ENCODE measurements around the gene TRIM24.

Gene TRIM24

DNA sequence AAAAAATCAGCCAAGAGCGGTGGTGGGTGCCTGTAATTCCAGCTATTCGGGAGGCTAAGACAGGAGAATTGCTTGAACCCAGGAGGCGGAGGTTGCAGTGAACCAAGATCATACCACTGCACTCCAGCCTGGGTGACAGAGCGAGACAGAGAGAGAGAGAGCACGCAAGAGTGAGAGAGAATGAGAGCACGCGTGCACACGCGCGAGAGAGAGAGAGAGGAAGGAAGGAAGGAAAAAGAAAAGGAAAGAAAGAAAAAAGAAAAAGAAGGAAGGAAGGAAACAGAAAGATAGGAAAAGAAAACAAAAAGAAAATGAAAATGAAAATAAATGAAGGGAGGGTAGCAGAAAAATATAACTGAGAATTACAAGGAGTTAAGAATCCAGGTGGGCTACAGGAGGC is 158.4 kb downstream of the TRIM24 start:
- Histone ChIP-seq H3K4me3 (ENCODE audit: low read length) (no peak overlapping the region), H3K36me3 (ENCODE audit: control insufficient read depth, low read depth, low read length) (no peaks in the 10 kb centered on the region), H3K9me3 (ENCODE audit: control insufficient read depth, low read depth, low read length) (no peaks in the 10 kb centered on the region), H3K9ac (ENCODE audit: low read length) (no peak overlapping the region), H3K27me3 (ENCODE audit: control insufficient read depth, insufficient read depth, low read length) (no peaks in the 10 kb centered on the region), H3K27ac (ENCODE audit: low read length) (no peak overlapping the region), H3K4me1 (ENCODE audit: control insufficient read depth, low read depth, low read length) (no peaks in the 10 kb centered on the region)

DNA sequence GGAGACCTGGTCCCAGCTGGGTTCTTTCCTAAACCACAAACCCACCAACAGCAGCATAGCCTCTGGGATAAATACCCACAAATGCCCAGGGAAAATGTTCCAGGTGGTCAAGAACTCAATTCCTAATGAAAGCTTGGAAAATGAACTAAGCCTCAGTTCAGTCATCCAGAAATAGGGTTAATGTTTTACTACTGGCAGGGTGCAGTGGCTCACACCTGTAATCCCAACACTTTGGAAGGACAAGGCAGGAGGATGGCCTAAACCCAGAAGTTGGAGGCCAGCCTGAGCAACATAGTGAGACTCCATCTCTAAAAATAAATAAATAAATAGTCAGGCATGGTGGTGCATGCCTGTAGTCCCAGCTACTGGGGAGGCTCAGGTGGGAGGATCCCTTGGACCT is 158.9 kb downstream of the TRIM24 start:
- no peaks in the 10 kb centered on the region for H3K27me3 ChIP-seq (ENCODE audit: control insufficient read depth, insufficient read depth, low read length)
- no peaks in the 10 kb centered on the region for H3K36me3 ChIP-seq (ENCODE audit: control insufficient read depth, low read depth, low read length)
- no peak overlapping the region for H3K4me3 ChIP-seq (ENCODE audit: low read length)
- H3K4me1 ChIP-seq (ENCODE audit: control insufficient read depth, low read depth, low read length): no peaks in the 10 kb centered on the region
- H3K9me3 ChIP-seq (ENCODE audit: control insufficient read depth, low read depth, low read length): no peaks in the 10 kb centered on the region
- H3K9ac ChIP-seq (ENCODE audit: low read length): no peak overlapping the region
- no peak overlapping the region for H3K27ac ChIP-seq (ENCODE audit: low read length)

DNA sequence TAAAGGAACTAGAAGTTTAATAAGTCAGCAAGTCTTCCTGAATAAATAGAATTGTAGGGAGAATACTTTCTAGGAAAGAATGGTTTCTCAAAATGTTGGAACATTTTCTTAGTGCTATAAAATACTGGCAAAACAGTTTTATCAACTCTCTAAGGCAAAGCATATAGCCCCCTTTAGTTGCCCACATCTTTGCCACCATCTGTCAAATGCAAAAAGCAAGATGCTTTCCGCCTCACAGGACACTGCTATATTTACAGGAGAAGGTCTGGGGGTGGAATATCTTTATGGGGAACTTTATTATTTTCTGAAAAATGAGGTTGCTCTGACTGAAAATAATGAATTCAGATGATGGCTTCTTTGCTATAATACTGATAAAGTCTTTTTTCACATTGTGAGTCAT is 162.8 kb downstream of the TRIM24 start:
- Histone ChIP-seq H3K9me3 (ENCODE audit: control insufficient read depth, low read depth, low read length) (no peaks in the 10 kb centered on the region), H3K27me3 (ENCODE audit: control insufficient read depth, insufficient read depth, low read length) (no peaks in the 10 kb centered on the region), H3K4me3 (ENCODE audit: low read length) (no peak overlapping the region), H3K9ac (ENCODE audit: low read length) (no peak overlapping the region), H3K4me1 (ENCODE audit: control insufficient read depth, low read depth, low read length) (peaks cover 4% of the 10 kb centered on the region), H3K36me3 (ENCODE audit: control insufficient read depth, low read depth, low read length) (no peaks in the 10 kb centered on the region), H3K27ac (ENCODE audit: low read length) (no peak overlapping the region)

DNA sequence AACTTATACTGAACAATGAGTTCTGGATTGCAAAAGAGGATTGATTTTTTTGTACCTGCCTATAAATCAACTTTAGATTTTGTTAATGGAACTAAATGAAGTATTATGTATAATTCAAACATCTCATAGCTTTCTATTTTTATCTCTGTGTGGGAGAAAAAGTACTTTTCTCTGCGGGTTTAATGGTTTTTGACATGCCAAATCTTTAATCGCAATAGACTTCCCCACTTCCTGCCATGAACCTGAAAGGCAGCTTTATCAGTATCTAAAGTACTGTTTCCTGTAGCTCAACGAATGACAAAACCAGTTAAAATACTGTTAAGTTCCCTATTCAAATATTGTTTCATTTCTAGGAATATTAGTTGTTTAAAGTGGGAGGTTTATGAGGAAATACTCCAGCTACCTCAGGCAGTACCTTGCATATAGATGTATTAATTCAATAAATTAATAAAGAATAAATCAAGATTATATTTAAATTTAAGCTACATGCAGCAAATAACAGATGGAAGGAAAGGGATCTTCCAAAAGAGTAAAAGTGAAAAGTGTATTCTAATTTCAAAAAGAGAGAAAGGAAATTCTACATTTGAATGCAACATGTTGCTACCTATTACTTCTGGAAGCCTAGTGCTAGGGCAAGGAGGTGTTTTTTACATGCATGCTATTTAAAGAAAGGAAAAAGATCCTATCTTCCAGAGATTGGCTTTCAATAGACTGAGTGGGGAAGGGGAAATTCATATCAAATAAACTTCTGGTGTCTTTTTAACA is 165.2 kb downstream of the TRIM24 start:
- no peak overlapping the region for H3K27ac ChIP-seq (ENCODE audit: low read length)
- peaks cover 4% of the 10 kb centered on the region for H3K4me1 ChIP-seq (ENCODE audit: control insufficient read depth, low read depth, low read length)
- no peak overlapping the region for H3K9ac ChIP-seq (ENCODE audit: low read length)
- H3K9me3 ChIP-seq (ENCODE audit: control insufficient read depth, low read depth, low read length): no peaks in the 10 kb centered on the region
- H3K27me3 ChIP-seq (ENCODE audit: control insufficient read depth, insufficient read depth, low read length): no peaks in the 10 kb centered on the region
- no peaks in the 10 kb centered on the region for H3K36me3 ChIP-seq (ENCODE audit: control insufficient read depth, low read depth, low read length)
- H3K4me3 ChIP-seq (ENCODE audit: low read length): no peak overlapping the region

DNA sequence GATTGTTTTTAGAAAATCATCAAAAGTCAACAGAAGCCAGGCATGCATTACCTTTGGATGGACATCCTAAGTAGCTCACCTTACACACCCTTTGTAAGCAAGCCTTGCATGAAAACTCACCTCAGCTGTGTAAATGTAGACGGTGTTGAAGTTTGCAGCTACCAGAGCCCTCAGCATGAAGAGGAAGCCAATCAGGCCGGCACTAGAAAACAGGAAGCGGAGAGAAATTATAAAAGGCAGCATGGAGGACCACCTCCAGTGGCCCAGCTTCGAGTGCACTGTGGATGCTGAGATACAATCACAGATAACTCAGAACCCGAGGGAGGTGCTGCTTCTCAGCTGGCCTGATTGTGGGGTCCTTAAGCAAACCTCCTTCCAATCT is 165.8 kb downstream of the TRIM24 start:
- peaks cover 4% of the 10 kb centered on the region for H3K4me1 ChIP-seq (ENCODE audit: control insufficient read depth, low read depth, low read length)
- H3K27me3 ChIP-seq (ENCODE audit: control insufficient read depth, insufficient read depth, low read length): no peaks in the 10 kb centered on the region
- no peak overlapping the region for H3K4me3 ChIP-seq (ENCODE audit: low read length)
- H3K27ac ChIP-seq (ENCODE audit: low read length): no peak overlapping the region
- no peaks in the 10 kb centered on the region for H3K36me3 ChIP-seq (ENCODE audit: control insufficient read depth, low read depth, low read length)
- no peaks in the 10 kb centered on the region for H3K9me3 ChIP-seq (ENCODE audit: control insufficient read depth, low read depth, low read length)
- no peak overlapping the region for H3K9ac ChIP-seq (ENCODE audit: low read length)

DNA sequence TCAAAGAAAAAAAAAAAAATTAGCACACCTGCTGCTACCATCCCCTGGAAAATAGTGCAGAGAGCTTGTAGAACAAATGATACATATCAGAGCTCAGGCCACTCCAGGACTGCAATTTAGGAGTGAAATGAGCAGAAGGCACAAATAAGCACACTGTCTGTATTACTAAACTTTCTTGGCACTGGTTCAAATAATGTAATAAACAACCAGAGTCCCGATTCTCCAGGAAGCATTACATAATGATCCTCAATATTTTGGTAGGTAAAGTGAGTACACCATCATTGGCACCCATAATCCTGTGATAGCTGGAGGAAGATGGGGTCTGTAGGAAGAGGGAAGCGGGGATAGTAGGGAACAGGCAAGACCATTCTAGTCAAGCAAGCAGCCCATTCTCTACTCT is 166.8 kb downstream of the TRIM24 start:
- no peak overlapping the region for H3K9ac ChIP-seq (ENCODE audit: low read length)
- no peak overlapping the region for H3K4me3 ChIP-seq (ENCODE audit: low read length)
- H3K27ac ChIP-seq (ENCODE audit: low read length): no peak overlapping the region
- no peaks in the 10 kb centered on the region for H3K36me3 ChIP-seq (ENCODE audit: control insufficient read depth, low read depth, low read length)
- no peaks in the 10 kb centered on the region for H3K9me3 ChIP-seq (ENCODE audit: control insufficient read depth, low read depth, low read length)
- H3K27me3 ChIP-seq (ENCODE audit: control insufficient read depth, insufficient read depth, low read length): no peaks in the 10 kb centered on the region
- peaks cover 4% of the 10 kb centered on the region for H3K4me1 ChIP-seq (ENCODE audit: control insufficient read depth, low read depth, low read length)

DNA sequence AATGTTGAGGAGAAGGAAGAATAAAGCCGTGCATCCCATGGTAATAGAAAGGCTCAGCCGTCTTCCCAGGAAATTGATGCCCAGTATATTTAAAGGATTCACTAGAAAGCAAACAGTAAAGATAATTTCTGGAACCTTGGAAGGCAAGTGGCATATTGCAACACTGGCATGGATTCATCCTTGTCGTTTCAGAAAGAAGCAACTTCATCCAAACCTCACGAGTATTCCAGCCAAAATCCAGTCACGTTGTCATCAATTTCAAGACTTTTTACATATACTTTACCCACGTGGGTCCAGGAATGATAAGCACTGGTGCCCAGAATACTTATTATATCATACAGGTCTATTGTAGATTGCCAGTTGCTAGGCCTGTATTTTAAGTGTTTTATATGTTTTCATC is 167.3 kb downstream of the TRIM24 start:
- H3K9ac ChIP-seq (ENCODE audit: low read length): no peak overlapping the region
- peaks cover 4% of the 10 kb centered on the region for H3K4me1 ChIP-seq (ENCODE audit: control insufficient read depth, low read depth, low read length)
- H3K27ac ChIP-seq (ENCODE audit: low read length): no peak overlapping the region
- H3K27me3 ChIP-seq (ENCODE audit: control insufficient read depth, insufficient read depth, low read length): no peaks in the 10 kb centered on the region
- no peaks in the 10 kb centered on the region for H3K36me3 ChIP-seq (ENCODE audit: control insufficient read depth, low read depth, low read length)
- H3K9me3 ChIP-seq (ENCODE audit: control insufficient read depth, low read depth, low read length): no peaks in the 10 kb centered on the region
- H3K4me3 ChIP-seq (ENCODE audit: low read length): no peak overlapping the region

DNA sequence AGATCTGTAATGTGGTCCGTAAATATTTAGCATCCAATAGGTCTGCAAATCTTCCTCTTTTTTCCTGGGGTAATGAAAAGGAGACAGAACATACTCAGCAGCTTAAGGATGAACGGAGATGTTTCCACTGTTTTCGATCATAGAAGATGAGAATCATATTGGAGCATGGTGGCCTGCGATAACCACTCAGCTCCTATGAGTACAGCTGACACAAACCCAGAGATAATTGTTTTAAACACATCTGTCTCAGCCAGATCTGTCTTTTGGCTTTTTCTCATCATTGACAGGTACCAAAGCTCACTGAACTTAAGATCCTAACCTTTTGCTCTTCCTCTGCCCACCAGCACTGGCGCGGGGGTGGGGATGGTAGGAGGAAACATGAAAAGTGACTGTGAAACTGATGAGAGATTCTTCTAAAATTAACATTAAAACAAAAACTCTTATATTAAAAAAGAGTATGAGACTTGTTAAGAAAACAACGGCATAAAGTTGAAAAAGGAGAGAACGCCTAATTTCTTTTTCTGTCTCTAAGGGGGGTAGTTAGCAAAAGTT is 170.1 kb downstream of the TRIM24 start:
- Histone ChIP-seq H3K4me1 (ENCODE audit: control insufficient read depth, low read depth, low read length) (peaks cover 4% of the 10 kb centered on the region), H3K27me3 (ENCODE audit: control insufficient read depth, insufficient read depth, low read length) (no peaks in the 10 kb centered on the region), H3K9me3 (ENCODE audit: control insufficient read depth, low read depth, low read length) (no peaks in the 10 kb centered on the region), H3K36me3 (ENCODE audit: control insufficient read depth, low read depth, low read length) (no peaks in the 10 kb centered on the region), H3K4me3 (ENCODE audit: low read length) (no peak overlapping the region), H3K27ac (ENCODE audit: low read length) (no peak overlapping the region), H3K9ac (ENCODE audit: low read length) (no peak overlapping the region)

DNA sequence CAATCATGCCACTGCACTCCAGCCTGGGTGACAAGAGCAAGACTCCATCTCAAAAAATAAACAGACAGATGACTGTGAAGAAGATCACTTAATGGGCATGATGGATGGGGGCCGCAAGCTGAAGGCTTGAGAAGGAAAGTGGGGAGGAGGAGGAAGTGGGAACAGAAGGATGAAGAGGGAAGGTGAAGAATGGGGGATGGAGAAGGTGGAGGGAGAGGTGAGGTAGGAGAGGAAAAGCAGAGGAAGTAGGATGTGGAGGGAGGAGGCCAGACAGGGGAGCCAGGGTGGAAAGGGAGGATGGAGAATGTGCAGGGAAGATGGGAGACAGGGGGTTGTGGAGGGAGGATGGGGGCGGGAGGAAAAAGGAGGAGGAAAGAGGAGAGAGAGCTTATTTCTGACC is 172.3 kb downstream of the TRIM24 start:
- H3K9ac ChIP-seq (ENCODE audit: low read length): no peak overlapping the region
- no peaks in the 10 kb centered on the region for H3K27me3 ChIP-seq (ENCODE audit: control insufficient read depth, insufficient read depth, low read length)
- no peaks in the 10 kb centered on the region for H3K9me3 ChIP-seq (ENCODE audit: control insufficient read depth, low read depth, low read length)
- no peaks in the 10 kb centered on the region for H3K4me1 ChIP-seq (ENCODE audit: control insufficient read depth, low read depth, low read length)
- H3K4me3 ChIP-seq (ENCODE audit: low read length): no peak overlapping the region
- no peak overlapping the region for H3K27ac ChIP-seq (ENCODE audit: low read length)
- no peaks in the 10 kb centered on the region for H3K36me3 ChIP-seq (ENCODE audit: control insufficient read depth, low read depth, low read length)

DNA sequence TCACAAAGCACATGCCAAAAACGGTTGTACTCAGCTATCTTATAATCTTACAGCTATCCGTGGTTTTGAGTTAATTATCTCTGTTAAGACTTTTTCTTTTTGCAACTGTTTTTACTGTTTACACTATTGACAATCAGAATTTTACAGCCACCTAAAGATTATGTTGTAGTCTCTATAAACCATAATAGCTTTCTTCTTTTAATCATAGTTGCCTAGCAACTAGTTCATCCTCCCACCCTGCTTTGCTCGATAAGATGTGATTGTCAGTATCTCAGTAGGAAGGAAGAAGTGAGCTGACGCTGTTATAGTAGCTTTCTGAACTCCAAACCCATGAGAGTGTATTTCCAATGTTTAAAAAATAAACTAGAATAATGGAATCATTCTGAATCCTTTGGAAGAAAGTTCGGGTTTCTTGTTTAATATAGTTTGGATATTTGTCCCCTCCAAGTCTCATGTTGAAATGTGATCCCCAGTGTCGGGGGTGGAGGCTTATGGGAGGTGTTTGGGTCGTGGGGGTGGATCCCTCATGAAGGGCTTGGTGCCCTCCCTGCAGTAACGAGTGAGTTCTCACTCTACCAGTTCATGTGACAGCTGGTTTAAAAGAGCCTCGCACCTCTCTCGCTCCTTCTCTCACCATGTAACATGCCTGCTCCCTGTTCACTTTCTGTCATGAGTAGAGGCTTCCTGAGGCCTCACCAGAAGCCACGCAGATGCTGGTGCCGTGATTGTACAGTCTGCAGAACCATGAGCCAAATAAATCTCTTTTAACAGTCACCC is 173.0 kb downstream of the TRIM24 start:
- Histone ChIP-seq H3K4me3 (ENCODE audit: low read length) (no peak overlapping the region), H3K27me3 (ENCODE audit: control insufficient read depth, insufficient read depth, low read length) (no peaks in the 10 kb centered on the region), H3K4me1 (ENCODE audit: control insufficient read depth, low read depth, low read length) (no peaks in the 10 kb centered on the region), H3K9me3 (ENCODE audit: control insufficient read depth, low read depth, low read length) (no peaks in the 10 kb centered on the region), H3K27ac (ENCODE audit: low read length) (no peak overlapping the region), H3K9ac (ENCODE audit: low read length) (no peak overlapping the region), H3K36me3 (ENCODE audit: control insufficient read depth, low read depth, low read length) (no peaks in the 10 kb centered on the region)
